HepG2 (cell line): ENCODE results near the gene RPE. TPM values are rescaled to one million over a fixed set of nuclear protein-coding genes. Genes with fewer than 3 reads are reported as not detected.
A peak's percentile ranks its signal among the peaks of the same experiment; 100 is the strongest.

ENCODE experiments used
- ATAC-seq: fragments of 200-7000 bp; cut with Tn5 transposase; 3 replicates; pipeline ENCODE4 v1.9.1; 2020; ENCODE audit warnings: mild to moderate bottlenecking, moderate library complexity
- BruUV-seq: library from RNA; stranded (reverse); fragments of 400-500 nt; replicated peaks from 2 replicates; lab custom pipeline; 2021; lab: Mats Ljungman, UMichigan
- CTCF ChIA-PET: fragments of 300-600 bp; formaldehyde crosslinking; extraction: SDS; loops from one replicate; lab custom pipeline; 2021; ENCODE audit warnings: low total read pairs, inconsistent platforms, low intra/inter-chr PET ratio; lab: Yijun Ruan, JAX
- POLR2A ChIA-PET: fragments of 350-600 bp; sonication (Branson Sonifier 250); formaldehyde crosslinking; loops from one replicate; lab custom pipeline; 2020; ENCODE audit warnings: antibody characterized with exemption, inconsistent platforms; lab: Yijun Ruan, JAX
- DNase-seq: peaks from one replicate; pipeline ENCODE4 v3.0.0-alpha.2; 2015; ENCODE audit warnings: low spot score
- FAIRE-seq: peaks from 3 replicates; lab custom pipeline; 2011; peaks lifted over from hg19 to GRCh38; lab: Jason Lieb, UNC
- H2AFZ ChIP-seq: one replicate; pipeline ENCODE4 v1.6.1; 2011; ENCODE audit warnings: low read length, inconsistent platforms
- H3K27ac ChIP-seq: fragments of 300-600 bp; 3 replicates; pipeline ENCODE4 v1.8.0; 2011; ENCODE audit warnings: mixed run types, mild to moderate bottlenecking, mixed read lengths, low read length, inconsistent platforms; ENCODE audit not compliant: insufficient read depth; ENCODE audit errors: extremely low read length
- H3K27me3 ChIP-seq, 2 experiments: fragments of 200-600 bp in 1 of 2; 2 replicates in 1 of 2; 3 replicates in 1 of 2; pipeline versions ENCODE4 v1.6.0 to v1.8.0; 2011; ENCODE audit warnings: low read length in 2 of 2, mild to moderate bottlenecking in 2 of 2, moderate library complexity in 2 of 2, inconsistent platforms in 1 of 2; ENCODE audit not compliant: insufficient read depth in 2 of 2, control insufficient read depth in 1 of 2
- H3K36me3 ChIP-seq, 2 experiments: fragments of 200-600 bp in 1 of 2; replicated peaks in 1 of 2; 2 replicates in 1 of 2; 3 replicates in 1 of 2; pipeline versions ENCODE4 v1.5.1 to v1.8.0; 2011; ENCODE audit warnings: low read length in 2 of 2, inconsistent platforms in 1 of 2; ENCODE audit not compliant: insufficient read depth in 2 of 2, control insufficient read depth in 1 of 2
- H3K4me1 ChIP-seq: 2 replicates; pipeline ENCODE4 v1.5.1; 2012; ENCODE audit warnings: low read length, inconsistent platforms; ENCODE audit not compliant: insufficient read depth
- H3K4me2 ChIP-seq: 2 replicates; pipeline ENCODE4 v1.6.0; 2011; ENCODE audit warnings: low read depth, low read length, inconsistent platforms
- H3K4me3 ChIP-seq, 3 experiments: fragments of 200-600 bp in 1 of 3; sonication (generic), shearing (Covaris generic) in 1 of 3; replicated peaks in 1 of 3; 2 replicates each; pipeline ENCODE4 v1.5.1; 2011 to 2016; ENCODE audit warnings: low read length in 3 of 3, inconsistent platforms in 2 of 3, low read depth in 2 of 3, mild to moderate bottlenecking in 2 of 3, control low read depth in 1 of 3, mixed read lengths in 1 of 3; ENCODE audit not compliant: insufficient read depth in 1 of 3
- H3K79me2 ChIP-seq: one replicate; pipeline ENCODE4 v1.6.1; 2011; ENCODE audit warnings: low read length, inconsistent platforms; ENCODE audit not compliant: insufficient read depth
- H3K9ac ChIP-seq: 2 replicates; pipeline ENCODE4 v1.6.0; 2011; ENCODE audit warnings: mild to moderate bottlenecking, low read depth, low read length, inconsistent platforms; ENCODE audit not compliant: insufficient read depth
- H3K9me3 ChIP-seq: 2 replicates; pipeline ENCODE4 v1.5.1; 2012; ENCODE audit warnings: mild to moderate bottlenecking, low read length
- H4K20me1 ChIP-seq: 2 replicates; pipeline ENCODE4 v1.6.0; 2011; ENCODE audit warnings: inconsistent platforms, mild to moderate bottlenecking, low read length, moderate library complexity; ENCODE audit not compliant: insufficient read depth
- ADNP ChIP-seq: sonication (generic); formaldehyde crosslinking; IDR thresholded peaks from 2 replicates; pipeline ENCODE4 v1.4.0; 2020; ENCODE audit warnings: missing genetic modification reagents
- BHLHE40 ChIP-seq: IDR thresholded peaks from 2 replicates; pipeline ENCODE4 v1.6.1; 2011; ENCODE audit warnings: low read length, improper control_type of control experiment
- BRCA1 ChIP-seq: sonication (generic); formaldehyde crosslinking; IDR thresholded peaks from 2 replicates; pipeline ENCODE4 v1.4.0; 2020; ENCODE audit warnings: missing genetic modification reagents
- ERF ChIP-seq: IDR thresholded peaks from 2 replicates; pipeline ENCODE4 v1.6.1; 2018; ENCODE audit warnings: missing biosample characterization, missing genetic modification reagents
- ETV5 ChIP-seq: IDR thresholded peaks from 2 replicates; pipeline ENCODE4 v1.6.1; 2018; ENCODE audit warnings: missing biosample characterization, missing genetic modification reagents, inconsistent platforms, borderline replicate concordance
- FLYWCH1 ChIP-seq: sonication (generic); formaldehyde crosslinking; IDR thresholded peaks from 2 replicates; pipeline ENCODE4 v1.8.1; 2023; ENCODE audit warnings: mild to moderate bottlenecking, missing genetic modification reagents
- FOXJ3 ChIP-seq: sonication (generic); formaldehyde crosslinking; IDR thresholded peaks from 2 replicates; pipeline ENCODE4 v1.4.0; 2020; ENCODE audit warnings: missing genetic modification reagents, mild to moderate bottlenecking, borderline replicate concordance
- FOXK2 ChIP-seq: fragments of 450-650 bp; IDR thresholded peaks from 2 replicates; pipeline ENCODE4 v1.6.1; 2016
- MAFF ChIP-seq: IDR thresholded peaks from 2 replicates; pipeline ENCODE4 v1.6.1; 2011; ENCODE audit warnings: low read depth, low read length, improper control_type of control experiment
- NFE2L1 ChIP-seq: sonication (generic); formaldehyde crosslinking; IDR thresholded peaks from 2 replicates; pipeline ENCODE4 v1.4.0; 2020; ENCODE audit warnings: missing genetic modification reagents, mild to moderate bottlenecking, borderline replicate concordance
- NPAS2 ChIP-seq: sonication (generic); formaldehyde crosslinking; IDR thresholded peaks from 2 replicates; pipeline ENCODE4 v1.8.0; 2022; ENCODE audit warnings: mild to moderate bottlenecking, missing genetic modification reagents, borderline replicate concordance
- PCBP2 ChIP-seq: fragments of 200-400 bp; formaldehyde crosslinking; optimal IDR thresholded peaks from 2 replicates; pipeline ENCODE3; 2018; ENCODE audit warnings: low read length, low read depth; ENCODE audit not compliant: poor library complexity, severe bottlenecking
- ZNF326 ChIP-seq: sonication (generic); formaldehyde crosslinking; IDR thresholded peaks from 2 replicates; pipeline ENCODE4 v1.4.0; 2020; ENCODE audit warnings: missing genetic modification reagents, borderline replicate concordance
- WGBS: methylation state at CpG from one replicate; pipeline ENCODE4 v1.1.6; 2017; ENCODE audit warnings: low lambda C conversion rate; 5-methylcytosine and 5-hydroxymethylcytosine counted together
- in situ Hi-C: cut with HindIII; loops from 2 replicates; pipeline ENCODE4 v1.10.0; 2017; ENCODE audit warnings: low pct_unique_long_range_greater_than_20kb; ENCODE audit not compliant: extremely low pct_ligation_motif_present
- intact Hi-C: fragments of 100-400 bp; cut with micrococcal nuclease; formaldehyde crosslinking; loops from one replicate; pipeline ENCODE4 v1.10.0; 2022; ENCODE audit not compliant: unreplicated experiment
- polyA plus RNA-seq, 8 experiments: library from polyadenylated mRNA; depleted of rRNA in 3 of 8; stranded (reverse) in 7 of 8; unstranded in 1 of 8; fragments of >200 nt; fragmentation: Illumina TruSeq in 4 of 8; extraction: Trizol in 4 of 8; gene quantifications; 2 replicates each; pipeline versions ENCODE4 v1.2.1 to v1.2.3, GENCODE V29; 2011 to 2016; ENCODE audit warnings: low read depth in 4 of 8, missing spikeins in 1 of 8, mixed read lengths in 1 of 8; ENCODE audit not compliant: insufficient read depth in 1 of 8
- total RNA-seq, 5 experiments: library from RNA; depleted of rRNA; stranded (reverse); fragments of >200 nt; fragmentation: Illumina TruSeq; extraction: Trizol; gene quantifications; 2 replicates each; pipeline ENCODE4 v1.2.3, GENCODE V29; 2016; ENCODE audit warnings: low read depth in 1 of 5

RPE gene
- total and polyA plus RNA-seq, 2 of the 13 experiments (the other 11 are each of a cell fraction or from before 2014, with no cell fraction given) = 72.3 to 107 TPM

DNA sequence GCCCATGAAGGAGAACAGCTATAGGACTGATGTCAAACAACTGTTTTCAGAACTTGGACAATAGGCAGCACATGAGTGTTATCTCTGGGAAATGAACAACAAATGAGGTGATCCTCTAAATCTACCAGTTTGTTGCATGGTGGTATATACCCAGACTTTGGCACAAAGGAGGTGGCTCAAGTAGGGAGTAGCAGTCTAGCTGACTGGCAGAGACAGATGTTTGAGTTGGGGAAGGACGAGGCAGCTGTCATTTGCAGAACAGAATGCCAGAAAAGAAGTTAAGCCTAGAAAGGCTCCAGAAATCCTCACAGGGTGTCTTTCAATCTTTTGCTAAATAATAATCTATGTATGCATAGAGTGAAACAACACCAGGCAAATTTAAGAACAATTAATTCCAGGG, 47.4 kb downstream of the RPE start:
- no peaks in the 10 kb centered on the region for H3K79me2 ChIP-seq
- WGBS = 96% methylated on average over 1 of the region's 1 CpG
- no TSS peak for BruUV-seq
- DNase-seq (no peak), ATAC-seq (no peak), FAIRE-seq (no peak)
- intact Hi-C loops = no loop called here
- no peak overlapping the region for H2AFZ ChIP-seq
- H4K20me1 ChIP-seq = no peaks in the 10 kb centered on the region
- no peaks in the 10 kb centered on the region for H3K36me3 ChIP-seq
- POLR2A ChIA-PET = no interaction called here
- H3K4me3 ChIP-seq = no peak overlapping the region
- CTCF ChIA-PET = no interaction called here
- TF ChIP-seq FLYWCH1 (CRISPR knock-in tag) (no peak), NFE2L1 (no peak), BHLHE40 (no peak), ADNP (CRISPR knock-in tag) (no peak), PCBP2 (no peak), ERF (CRISPR knock-in tag) (no peak), ZNF326 (CRISPR knock-in tag) (no peak)
- H3K27me3 ChIP-seq = no peaks in the 10 kb centered on the region
- H3K4me2 ChIP-seq = no peak overlapping the region
- in situ Hi-C loops = no loop called here
- no peak overlapping the region for H3K9ac ChIP-seq
- H3K9me3 ChIP-seq = peaks cover 9% of the 10 kb centered on the region
- H3K4me1 ChIP-seq = no peaks in the 10 kb centered on the region
- H3K27ac ChIP-seq = no peak overlapping the region

DNA sequence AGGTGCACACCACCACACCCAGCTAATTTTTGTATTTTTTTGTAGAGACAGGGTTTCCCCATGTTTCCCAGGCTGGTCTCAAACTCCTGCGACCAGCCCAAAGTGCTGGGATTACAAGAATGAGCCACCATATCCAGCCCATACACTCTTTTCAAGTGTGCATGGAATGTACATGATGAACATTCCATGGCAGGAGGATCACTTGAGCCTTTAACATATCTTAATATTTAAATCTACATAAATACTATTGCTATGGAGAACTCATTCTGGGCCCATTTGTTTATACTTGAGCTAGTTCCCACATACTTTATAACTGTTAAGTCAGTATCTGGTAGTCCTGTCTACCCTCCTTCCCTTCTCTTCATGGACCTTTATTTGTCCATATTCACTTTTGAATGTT, 48.4 kb downstream of the RPE start:
- no peak for FAIRE-seq
- in situ Hi-C loops = no loop called here
- no peaks in the 10 kb centered on the region for H4K20me1 ChIP-seq
- DNase-seq = no peak
- ChIA-PET CTCF (no interaction called here), POLR2A (no interaction called here)
- no peaks in the 10 kb centered on the region for H3K4me1 ChIP-seq
- ATAC-seq = peak; percentile 36; the same call in 2 of the 3 replicates
- H2AFZ ChIP-seq = no peak overlapping the region
- no peak overlapping the region for H3K4me3 ChIP-seq
- H3K27ac ChIP-seq = no peak overlapping the region
- BruUV-seq = no TSS peak
- peaks cover 17% of the 10 kb centered on the region for H3K9me3 ChIP-seq
- 83% methylated on average over 1 of the region's 1 CpG for WGBS
- intact Hi-C loops = no loop called here
- TF ChIP-seq MAFF = no peak
- no peak for TF ChIP-seq NPAS2 (CRISPR knock-in tag)
- no peak for TF ChIP-seq BRCA1 (CRISPR knock-in tag)
- no peak for TF ChIP-seq FOXK2
- TF ChIP-seq ETV5 (CRISPR knock-in tag) = no peak
- no peak for TF ChIP-seq FOXJ3 (CRISPR knock-in tag)
- no peak overlapping the region for H3K4me2 ChIP-seq
- no peak overlapping the region for H3K9ac ChIP-seq
- no peaks in the 10 kb centered on the region for H3K36me3 ChIP-seq
- no peaks in the 10 kb centered on the region for H3K27me3 ChIP-seq
- H3K79me2 ChIP-seq = no peaks in the 10 kb centered on the region
